SJSA1 (cell line): ENCODE results near the gene WDR82. TPM values are rescaled to one million over a fixed set of nuclear protein-coding genes. Genes with fewer than 3 reads are reported as not detected.

Source experiments
- DNase-seq, 2 experiments: peaks; one replicate each; pipeline ENCODE4 v3.0.0-alpha.2; 2015 to 2020; ENCODE audit warnings: low spot score in 2 of 2, low read depth in 1 of 2
- H3K27ac ChIP-seq: fragments of 250-450 bp; sonication (Bioruptor Pico); 2 replicates; pipeline ENCODE4 v1.5.1; 2020; ENCODE audit warnings: mild to moderate bottlenecking, moderate library complexity
- H3K27me3 ChIP-seq: fragments of 250-450 bp; sonication (Bioruptor Pico); replicated peaks from 2 replicates; pipeline ENCODE4 v1.5.1; 2020; ENCODE audit warnings: mild to moderate bottlenecking, moderate library complexity
- H3K36me3 ChIP-seq: fragments of 250-450 bp; sonication (Bioruptor Pico); 2 replicates; pipeline ENCODE4 v1.5.1; 2020; ENCODE audit warnings: mild to moderate bottlenecking
- H3K4me1 ChIP-seq: fragments of 250-450 bp; sonication (Bioruptor Pico); replicated peaks from 2 replicates; pipeline ENCODE4 v1.6.1; 2021; ENCODE audit warnings: mild to moderate bottlenecking
- H3K4me3 ChIP-seq: fragments of 250-450 bp; sonication (Bioruptor Pico); 2 replicates; pipeline ENCODE4 v1.5.1; 2020; ENCODE audit warnings: mild to moderate bottlenecking
- H3K9me3 ChIP-seq: fragments of 250-450 bp; sonication (Bioruptor Pico); replicated peaks from 2 replicates; pipeline ENCODE4 v1.5.1; 2020; ENCODE audit warnings: mild to moderate bottlenecking
- total RNA-seq: library from RNA; depleted of rRNA; stranded (reverse); fragments of >200 nt; shearing (Covaris generic); gene quantifications from 2 replicates; pipeline ENCODE4 v1.2.3, GENCODE V29; 2014

The WDR82 gene
- total RNA-seq, 1 experiment from 2014 or later = 37.0 TPM

- Histone ChIP-seq H3K27me3 (no peaks in the 10 kb centered on the region), H3K4me1 (peaks cover 15% of the 10 kb centered on the region), H3K9me3 (no peaks in the 10 kb centered on the region), H3K36me3 (peaks cover 84% of the 10 kb centered on the region), H3K4me3 (no peak overlapping the region), H3K27ac (no peak overlapping the region)
- no peak for DNase-seq
These were observed 8.7 kb downstream of the WDR82 start for GRCh38 chr3:52269776-52270175.

- Histone ChIP-seq H3K4me1 (peaks cover 15% of the 10 kb centered on the region), H3K27ac (no peak overlapping the region), H3K36me3 (peaks cover 88% of the 10 kb centered on the region), H3K9me3 (no peaks in the 10 kb centered on the region), H3K27me3 (no peaks in the 10 kb centered on the region), H3K4me3 (no peak overlapping the region)
- no peak for DNase-seq
These were observed 10.4 kb downstream of the WDR82 start for GRCh38 chr3:52268036-52268435.

- H3K36me3 ChIP-seq = peaks cover 94% of the 10 kb centered on the region
- no peaks in the 10 kb centered on the region for H3K27me3 ChIP-seq
- DNase-seq = no peak
- H3K4me1 ChIP-seq = peaks cover 7% of the 10 kb centered on the region
- no peaks in the 10 kb centered on the region for H3K9me3 ChIP-seq
- H3K4me3 ChIP-seq = no peak overlapping the region
- H3K27ac ChIP-seq = no peak overlapping the region
These were observed 13.1 kb downstream of the WDR82 start for GRCh38 chr3:52265387-52265786.

- Histone ChIP-seq H3K36me3 (peaks cover 96% of the 10 kb centered on the region), H3K9me3 (no peaks in the 10 kb centered on the region), H3K4me1 (0 out of 2 replicates have a peak, but pooled peaks cover 4% of the 10 kb centered on the region), H3K27me3 (no peaks in the 10 kb centered on the region), H3K27ac (no peak overlapping the region), H3K4me3 (no peak overlapping the region)
- DNase-seq = no peak
These were observed 16.0 kb downstream of the WDR82 start for GRCh38 chr3:52262447-52262846.

GRCh38 chr3:52259448-52259847, 19.0 kb downstream of the WDR82 start:
- H3K27ac ChIP-seq = no peak overlapping the region
- H3K4me3 ChIP-seq = no peak overlapping the region
- no peaks in the 10 kb centered on the region for H3K9me3 ChIP-seq
- no peaks in the 10 kb centered on the region for H3K27me3 ChIP-seq
- DNase-seq = no peak
- peaks cover 99% of the 10 kb centered on the region for H3K36me3 ChIP-seq
- 0 out of 2 replicates have a peak, but pooled peaks cover 4% of the 10 kb centered on the region for H3K4me1 ChIP-seq

- Histone ChIP-seq H3K36me3 (peaks cover 99% of the 10 kb centered on the region), H3K27ac (no peak overlapping the region), H3K27me3 (no peaks in the 10 kb centered on the region), H3K4me3 (no peak overlapping the region), H3K9me3 (no peaks in the 10 kb centered on the region), H3K4me1 (0 out of 2 replicates have a peak, but pooled peaks cover 4% of the 10 kb centered on the region)
- DNase-seq = no peak
These were observed 19.4 kb downstream of the WDR82 start for GRCh38 chr3:52259035-52259434.

GRCh38 chr3:52257911-52258310, 20.5 kb downstream of the WDR82 start:
- DNase-seq = no peak
- no peaks in the 10 kb centered on the region for H3K27me3 ChIP-seq
- no peaks in the 10 kb centered on the region for H3K9me3 ChIP-seq
- H3K4me3 ChIP-seq = no peak overlapping the region
- no peak overlapping the region for H3K27ac ChIP-seq
- H3K4me1 ChIP-seq = 0 out of 2 replicates have a peak, but pooled peaks cover 4% of the 10 kb centered on the region
- H3K36me3 ChIP-seq = peaks cover 99% of the 10 kb centered on the region

GRCh38 chr3:52256622-52257021, 21.8 kb downstream of the WDR82 start:
- Histone ChIP-seq H3K27me3 (no peaks in the 10 kb centered on the region), H3K36me3 (peaks cover 96% of the 10 kb centered on the region), H3K27ac (no peak overlapping the region), H3K9me3 (no peaks in the 10 kb centered on the region), H3K4me1 (0 out of 2 replicates have a peak, but pooled peaks cover 4% of the 10 kb centered on the region), H3K4me3 (no peak overlapping the region)
- no peak for DNase-seq

- Histone ChIP-seq H3K27ac (no peak overlapping the region), H3K36me3 (peaks cover 96% of the 10 kb centered on the region), H3K9me3 (no peaks in the 10 kb centered on the region), H3K4me1 (0 out of 2 replicates have a peak, but pooled peaks cover 4% of the 10 kb centered on the region), H3K27me3 (no peaks in the 10 kb centered on the region), H3K4me3 (no peak overlapping the region)
- DNase-seq = no peak
These were observed 22.3 kb downstream of the WDR82 start for GRCh38 chr3:52256159-52256558.

GRCh38 chr3:52254608-52255007, 23.8 kb downstream of the WDR82 start:
- H3K27ac ChIP-seq = no peak overlapping the region
- H3K36me3 ChIP-seq = peaks cover 92% of the 10 kb centered on the region
- no peaks in the 10 kb centered on the region for H3K27me3 ChIP-seq
- H3K4me1 ChIP-seq = 0 out of 2 replicates have a peak, but pooled peaks cover 4% of the 10 kb centered on the region
- DNase-seq = no peak
- H3K9me3 ChIP-seq = no peaks in the 10 kb centered on the region
- no peak overlapping the region for H3K4me3 ChIP-seq

GRCh38 chr3:52253314-52254304, 24.8 kb downstream of the WDR82 start:
- H3K4me3 ChIP-seq = no peak overlapping the region
- peaks cover 92% of the 10 kb centered on the region for H3K36me3 ChIP-seq
- H3K4me1 ChIP-seq = no peaks in the 10 kb centered on the region
- no peaks in the 10 kb centered on the region for H3K9me3 ChIP-seq
- DNase-seq = no peak
- H3K27me3 ChIP-seq = no peaks in the 10 kb centered on the region
- H3K27ac ChIP-seq = no peak overlapping the region

GRCh38 chr3:52250122-52250521, 28.3 kb downstream of the WDR82 start:
- no peak for DNase-seq
- Histone ChIP-seq H3K36me3 (peaks cover 69% of the 10 kb centered on the region), H3K4me3 (no peak overlapping the region), H3K27me3 (no peaks in the 10 kb centered on the region), H3K9me3 (no peaks in the 10 kb centered on the region), H3K27ac (no peak overlapping the region), H3K4me1 (peaks cover 13% of the 10 kb centered on the region)

- H3K27ac ChIP-seq = no peak overlapping the region
- H3K36me3 ChIP-seq = peaks cover 64% of the 10 kb centered on the region
- H3K4me1 ChIP-seq = peaks cover 17% of the 10 kb centered on the region
- H3K4me3 ChIP-seq = no peak overlapping the region
- H3K27me3 ChIP-seq = no peaks in the 10 kb centered on the region
- DNase-seq = no peak
- no peaks in the 10 kb centered on the region for H3K9me3 ChIP-seq
These were observed 28.8 kb downstream of the WDR82 start for GRCh38 chr3:52249683-52250082.

GRCh38 chr3:52248816-52249547, 29.5 kb downstream of the WDR82 start:
- peak in 1 of 2 experiments; percentile 25 for DNase-seq
- H3K4me3 ChIP-seq = no peak overlapping the region
- H3K27ac ChIP-seq = no peak overlapping the region
- peaks cover 24% of the 10 kb centered on the region for H3K4me1 ChIP-seq
- H3K9me3 ChIP-seq = no peaks in the 10 kb centered on the region
- peaks cover 58% of the 10 kb centered on the region for H3K36me3 ChIP-seq
- no peaks in the 10 kb centered on the region for H3K27me3 ChIP-seq
